GM12872 (cell line): Measurements from ENCODE around the gene CDKAL1.

ENCODE experiments used
- TF ChIP-seq, protein P1 (sequence below): IDR thresholded peaks from 3 replicates; pipeline ENCODE4 v1.5.1; 2011; ENCODE audit warnings: low read depth, mild to moderate bottlenecking, low read length, moderate library complexity; ENCODE audit not compliant: insufficient read depth

CDKAL1 gene

GRCh38 chr6:21246075-21246474, 711.8 kb downstream of the CDKAL1 start:
- TF ChIP-seq, protein P1, sequence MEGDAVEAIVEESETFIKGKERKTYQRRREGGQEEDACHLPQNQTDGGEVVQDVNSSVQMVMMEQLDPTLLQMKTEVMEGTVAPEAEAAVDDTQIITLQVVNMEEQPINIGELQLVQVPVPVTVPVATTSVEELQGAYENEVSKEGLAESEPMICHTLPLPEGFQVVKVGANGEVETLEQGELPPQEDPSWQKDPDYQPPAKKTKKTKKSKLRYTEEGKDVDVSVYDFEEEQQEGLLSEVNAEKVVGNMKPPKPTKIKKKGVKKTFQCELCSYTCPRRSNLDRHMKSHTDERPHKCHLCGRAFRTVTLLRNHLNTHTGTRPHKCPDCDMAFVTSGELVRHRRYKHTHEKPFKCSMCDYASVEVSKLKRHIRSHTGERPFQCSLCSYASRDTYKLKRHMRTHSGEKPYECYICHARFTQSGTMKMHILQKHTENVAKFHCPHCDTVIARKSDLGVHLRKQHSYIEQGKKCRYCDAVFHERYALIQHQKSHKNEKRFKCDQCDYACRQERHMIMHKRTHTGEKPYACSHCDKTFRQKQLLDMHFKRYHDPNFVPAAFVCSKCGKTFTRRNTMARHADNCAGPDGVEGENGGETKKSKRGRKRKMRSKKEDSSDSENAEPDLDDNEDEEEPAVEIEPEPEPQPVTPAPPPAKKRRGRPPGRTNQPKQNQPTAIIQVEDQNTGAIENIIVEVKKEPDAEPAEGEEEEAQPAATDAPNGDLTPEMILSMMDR = no peak

- TF ChIP-seq, protein P1 = no peak
Observed at GRCh38 chr6:21256197-21256596, 721.9 kb downstream of the CDKAL1 start.

DNA sequence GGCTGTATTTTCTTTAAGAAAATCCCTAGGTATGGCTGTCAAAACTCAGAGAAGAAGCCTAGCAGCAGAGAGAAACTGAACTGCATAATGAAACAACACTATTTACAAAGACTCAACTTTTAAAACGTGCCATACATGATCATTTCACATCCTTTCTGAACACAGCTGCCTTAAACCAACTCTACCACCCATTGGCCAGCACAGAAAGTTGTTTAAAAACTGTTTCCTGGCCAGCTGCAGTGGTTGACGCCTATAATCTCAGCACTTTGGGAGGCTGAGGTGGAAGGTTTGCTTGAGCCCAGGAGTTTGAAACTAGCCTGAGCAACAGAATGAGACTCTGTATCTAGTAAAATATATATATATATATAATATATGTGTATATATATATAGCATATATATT, 722.9 kb downstream of the CDKAL1 start:
- TF ChIP-seq, protein P1 = no peak

DNA sequence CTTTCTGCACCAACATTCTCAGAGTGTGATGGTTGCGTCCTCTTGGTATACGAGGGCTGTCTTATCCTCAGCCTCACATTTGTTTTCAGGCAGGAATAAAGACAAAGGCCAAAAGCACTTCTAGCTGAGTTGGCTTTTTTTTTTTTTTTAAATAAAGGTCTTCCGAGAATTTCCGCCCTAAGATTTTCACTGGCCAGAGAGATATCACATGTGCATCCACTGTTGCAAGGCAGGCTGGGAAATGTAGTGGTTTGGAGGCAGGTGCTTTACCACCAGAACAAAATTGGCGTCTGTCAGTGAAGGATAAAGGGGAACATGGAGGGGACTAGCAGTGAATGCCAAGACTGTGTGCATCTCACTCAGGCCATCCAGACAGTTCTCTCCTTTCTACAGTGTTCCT, 724.4 kb downstream of the CDKAL1 start:
- TF ChIP-seq, protein P1 = no peak

- TF ChIP-seq, protein P1 = no peak
Observed at GRCh38 chr6:21259660-21260059, 725.4 kb downstream of the CDKAL1 start.

DNA sequence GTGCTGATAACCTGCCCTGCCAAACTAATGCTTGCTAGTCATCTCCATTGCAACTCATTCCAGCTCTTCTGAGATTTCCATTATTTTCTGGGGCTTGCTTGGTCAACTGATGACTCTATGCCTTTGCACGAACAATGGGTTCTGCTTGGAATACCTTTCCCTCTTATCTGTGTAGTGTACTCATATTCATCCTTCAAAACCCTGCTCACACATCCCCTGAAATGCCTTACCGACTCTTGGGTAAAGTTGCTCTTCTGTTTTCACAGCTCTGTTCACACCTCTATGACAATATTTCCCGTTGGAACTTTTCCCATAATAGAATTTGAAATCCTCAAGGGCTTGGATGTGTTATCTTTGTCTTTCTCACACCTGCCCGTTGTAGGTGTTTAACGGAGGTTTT, 728.2 kb downstream of the CDKAL1 start:
- TF ChIP-seq, protein P1 = no peak

- TF ChIP-seq, protein P1 = no peak
Observed at GRCh38 chr6:21263531-21264287, 729.5 kb downstream of the CDKAL1 start.
